K562 (cell line): ENCODE measurements around the gene HMGXB3. TPM values are rescaled to one million over a fixed set of nuclear protein-coding genes. Genes with fewer than 3 reads are reported as not detected.

ENCODE experiments used
- ATAC-seq: fragments of 200-7000 bp; cut with Tn5 transposase; 3 replicates; pipeline ENCODE4 v1.9.1; 2020; ENCODE audit warnings: moderate library complexity
- BruUV-seq: library from RNA; stranded (reverse); fragments of 400-500 nt; replicated peaks from 2 replicates; lab custom pipeline; 2021; lab: Mats Ljungman, UMichigan
- CTCF ChIA-PET: fragments of 300-600 bp; formaldehyde crosslinking; extraction: SDS; loops from one replicate; lab custom pipeline; 2021; ENCODE audit warnings: low intra/inter-chr PET ratio; lab: Yijun Ruan, JAX
- POLR2A ChIA-PET: fragments of 300-600, 350-650 bp; sonication (Branson Sonifier 250); formaldehyde crosslinking; extraction: SDS; loops from one replicate; lab custom pipeline; 2021; ENCODE audit warnings: antibody characterized with exemption, inconsistent platforms; lab: Yijun Ruan, JAX
- DNase-seq, 4 experiments: peaks; one replicate each; pipeline versions ENCODE4 v3.0.0 to v3.0.0-alpha.2; 2011 to 2018; ENCODE audit warnings: low spot score in 3 of 4, mixed read lengths in 3 of 4; ENCODE audit errors: extremely low read depth in 1 of 4
- FAIRE-seq: peaks from 2 replicates; lab custom pipeline; 2011; peaks lifted over from hg19 to GRCh38; lab: Jason Lieb, UNC
- H2AFZ ChIP-seq: 2 replicates; pipeline ENCODE4 v1.6.0; 2011; ENCODE audit warnings: low read depth, low read length, control low read depth, inconsistent platforms
- H3K27ac ChIP-seq: fragments of 200-600 bp; 3 replicates; pipeline ENCODE4 v1.8.0; 2011; ENCODE audit warnings: low read depth, mild to moderate bottlenecking, control low read depth, inconsistent platforms, low read length, moderate library complexity, mixed read lengths; ENCODE audit errors: extremely low read depth
- H3K27me3 ChIP-seq, 2 experiments: fragments of 300-600 bp in 1 of 2; 2 replicates in 1 of 2; 3 replicates in 1 of 2; pipeline versions ENCODE4 v1.6.0 to v1.8.0; 2011; ENCODE audit warnings: inconsistent platforms in 2 of 2, low read length in 2 of 2, mild to moderate bottlenecking in 1 of 2, mixed read lengths in 1 of 2, moderate library complexity in 1 of 2; ENCODE audit not compliant: control insufficient read depth in 2 of 2, insufficient read depth in 2 of 2
- H3K36me3 ChIP-seq: fragments of 300-600 bp; 3 replicates; pipeline ENCODE4 v1.8.0; 2011; ENCODE audit warnings: mild to moderate bottlenecking, low read length, inconsistent platforms; ENCODE audit not compliant: control insufficient read depth, insufficient read depth
- H3K4me1 ChIP-seq, 2 experiments: fragments of 200-600 bp in 1 of 2; replicated peaks in 1 of 2; 2 replicates in 1 of 2; 3 replicates in 1 of 2; pipeline versions ENCODE4 v1.5.1 to v1.8.0; 2011; ENCODE audit warnings: inconsistent platforms in 2 of 2, low read length in 2 of 2, mild to moderate bottlenecking in 1 of 2, mixed read lengths in 1 of 2, moderate library complexity in 1 of 2; ENCODE audit not compliant: control insufficient read depth in 2 of 2, insufficient read depth in 2 of 2
- H3K4me2 ChIP-seq: 2 replicates; pipeline ENCODE4 v1.6.1; 2011; ENCODE audit warnings: low read length, control low read depth, inconsistent platforms, mixed read lengths; ENCODE audit not compliant: insufficient read depth
- H3K4me3 ChIP-seq: fragments of 200-600 bp; sonication (generic), shearing (Covaris generic); 2 replicates; pipeline ENCODE4 v1.5.1; 2016; ENCODE audit warnings: control low read depth, inconsistent platforms
- H3K79me2 ChIP-seq: fragments of 200-600 bp; 3 replicates; pipeline ENCODE4 v1.8.0; 2011; ENCODE audit warnings: low read length, inconsistent platforms; ENCODE audit not compliant: control insufficient read depth, insufficient read depth
- H3K9ac ChIP-seq, 2 experiments: 2 replicates each; pipeline versions ENCODE4 v1.6.0 to v1.6.1; 2011; ENCODE audit warnings: low read depth in 2 of 2, low read length in 2 of 2, control low read depth in 1 of 2, inconsistent platforms in 1 of 2, mild to moderate bottlenecking in 1 of 2, mixed read lengths in 1 of 2; ENCODE audit not compliant: insufficient read depth in 1 of 2
- H3K9me1 ChIP-seq: one replicate; pipeline ENCODE4 v1.6.0; 2011; ENCODE audit warnings: inconsistent platforms, mild to moderate bottlenecking, low read length, moderate library complexity; ENCODE audit not compliant: control insufficient read depth, insufficient read depth
- H3K9me3 ChIP-seq: replicated peaks from 2 replicates; pipeline ENCODE4 v1.5.1; 2011; ENCODE audit warnings: low read depth, low read length, inconsistent platforms; ENCODE audit not compliant: control insufficient read depth, insufficient read depth
- H4K20me1 ChIP-seq: replicated peaks from 2 replicates; pipeline ENCODE4 v1.6.1; 2011; ENCODE audit warnings: low read length, inconsistent platforms, mixed read lengths; ENCODE audit not compliant: control insufficient read depth, insufficient read depth
- COPS2 ChIP-seq: fragments of 450-650 bp; conservative IDR thresholded peaks from 2 replicates; pipeline ENCODE4 v1.6.1; 2016; ENCODE audit warnings: mild to moderate bottlenecking, moderate library complexity
- E2F1 ChIP-seq: sonication (generic); formaldehyde crosslinking; IDR thresholded peaks from 2 replicates; pipeline ENCODE4 v1.8.1; 2023; ENCODE audit warnings: mild to moderate bottlenecking, missing genetic modification reagents, moderate library complexity
- ELF4 ChIP-seq: fragments of 450-650 bp; formaldehyde crosslinking; IDR thresholded peaks from 2 replicates; pipeline ENCODE4 v1.4.0; 2022; ENCODE audit warnings: missing genetic modification characterization
- MLLT1 ChIP-seq, 2 experiments: fragments of 450-650 bp; IDR thresholded peaks; 2 replicates each; pipeline ENCODE4 v1.6.1; 2016
- NCOA2 ChIP-seq, 2 experiments: fragments of 450-650 bp; IDR thresholded peaks; 2 replicates each; pipeline ENCODE4 v1.6.1; 2018; ENCODE audit warnings: mild to moderate bottlenecking in 2 of 2, moderate library complexity in 1 of 2; ENCODE audit not compliant: partially characterized antibody in 2 of 2
- NR1H2 ChIP-seq: sonication (generic); formaldehyde crosslinking; IDR thresholded peaks from 2 replicates; pipeline ENCODE4 v1.4.0; 2020; ENCODE audit warnings: mild to moderate bottlenecking, missing genetic modification reagents
- PHB2 ChIP-seq: fragments of 450-650 bp; IDR thresholded peaks from 2 replicates; pipeline ENCODE4 v1.6.1; 2017; ENCODE audit warnings: low read depth
- ZNF263 ChIP-seq: sonication (generic); formaldehyde crosslinking; IDR thresholded peaks from 2 replicates; pipeline ENCODE4 v1.8.0; 2022; ENCODE audit warnings: mild to moderate bottlenecking, missing genetic modification reagents, borderline replicate concordance
- WGBS: fragments of 100-300 bp; shearing (Covaris generic); methylation state at CpG from one replicate; pipeline ENCODE4 v1.1.6; 2016; ENCODE audit warnings: low coverage, mixed read lengths; ENCODE audit not compliant: insufficient coverage; ENCODE audit errors: missing lambda C conversion rate; 5-methylcytosine and 5-hydroxymethylcytosine counted together
- in situ Hi-C: fragments of 300-500 bp; cut with MboI; formaldehyde crosslinking; loops from 4 replicates; pipeline ENCODE4 v1.15.0; 2018; ENCODE audit warnings: inconsistent platforms, mixed read lengths
- intact Hi-C: fragments of 100-400 bp; cut with micrococcal nuclease; formaldehyde crosslinking; loops from 2 replicates; pipeline ENCODE4 v1.14.2; 2022
- polyA plus RNA-seq, 8 experiments: library from polyadenylated mRNA; depleted of rRNA in 4 of 8; stranded (reverse) in 5 of 8; unstranded in 3 of 8; fragments of >200 nt; fragmentation: Nextera tagmentation in 2 of 8; fragmentation: Illumina TruSeq in 1 of 8; extraction: Ambion mirVana in 2 of 8; extraction: Trizol in 1 of 8; gene quantifications; 2 replicates each; pipeline versions ENCODE4 v1.2.1 to v1.2.3, GENCODE V29; 2011 to 2014; ENCODE audit warnings: inconsistent platforms in 1 of 8, missing spikeins in 1 of 8
- total RNA-seq, 7 experiments: library from RNA; depleted of rRNA in 6 of 7; stranded (reverse); fragments of >200 nt in 6 of 7; fragmentation: Illumina TruSeq in 2 of 7; extraction: Trizol in 2 of 7; gene quantifications; 2 replicates each; pipeline versions ENCODE4 v1.2.1 to v1.2.3, GENCODE V29; 2011 to 2021; ENCODE audit warnings: low replicate concordance in 1 of 7
- TF ChIP-seq, protein P1 (sequence below), 2 experiments: fragments of 450-650 bp; IDR thresholded peaks; 2 replicates each; pipeline ENCODE4 v1.6.1; 2018; ENCODE audit warnings: mild to moderate bottlenecking in 2 of 2, low read depth in 1 of 2; ENCODE audit not compliant: partially characterized antibody in 2 of 2
- TF ChIP-seq, protein P2 (sequence below): fragments of 450-650 bp; IDR thresholded peaks from 2 replicates; pipeline ENCODE4 v1.6.1; 2016; ENCODE audit warnings: borderline replicate concordance
- TF ChIP-seq, protein P3 (sequence below): fragments of 450-650 bp; formaldehyde crosslinking; IDR thresholded peaks from 2 replicates; pipeline ENCODE4 v1.4.0; 2022; ENCODE audit warnings: mild to moderate bottlenecking, moderate library complexity

HMGXB3 gene
- total and polyA plus RNA-seq, 9 of the 15 experiments (the other 6 are each of a cell fraction or from before 2014, with no cell fraction given): 1.8 to 44.1 (median 32.2) TPM

DNA sequence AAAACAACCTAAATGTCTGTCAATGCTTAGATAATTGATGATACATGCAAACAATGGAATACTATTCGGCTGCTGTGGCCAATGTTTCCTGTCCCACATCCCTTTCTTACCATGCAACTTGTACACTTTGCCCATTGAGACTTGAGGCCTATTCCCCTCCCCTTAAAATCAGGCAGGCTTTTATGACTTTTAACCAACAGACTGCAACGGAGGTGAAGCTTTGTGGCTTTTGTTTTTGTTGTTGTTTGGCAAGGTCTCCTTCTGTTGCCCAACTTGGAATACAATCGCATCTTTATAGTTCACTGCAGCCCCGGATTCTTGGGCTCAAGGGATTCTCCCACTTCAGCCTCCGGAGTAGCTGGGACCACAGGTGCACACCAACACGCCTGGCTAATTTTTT, 45.7 kb upstream of the HMGXB3 start (continued):
- TF ChIP-seq, protein P1, sequence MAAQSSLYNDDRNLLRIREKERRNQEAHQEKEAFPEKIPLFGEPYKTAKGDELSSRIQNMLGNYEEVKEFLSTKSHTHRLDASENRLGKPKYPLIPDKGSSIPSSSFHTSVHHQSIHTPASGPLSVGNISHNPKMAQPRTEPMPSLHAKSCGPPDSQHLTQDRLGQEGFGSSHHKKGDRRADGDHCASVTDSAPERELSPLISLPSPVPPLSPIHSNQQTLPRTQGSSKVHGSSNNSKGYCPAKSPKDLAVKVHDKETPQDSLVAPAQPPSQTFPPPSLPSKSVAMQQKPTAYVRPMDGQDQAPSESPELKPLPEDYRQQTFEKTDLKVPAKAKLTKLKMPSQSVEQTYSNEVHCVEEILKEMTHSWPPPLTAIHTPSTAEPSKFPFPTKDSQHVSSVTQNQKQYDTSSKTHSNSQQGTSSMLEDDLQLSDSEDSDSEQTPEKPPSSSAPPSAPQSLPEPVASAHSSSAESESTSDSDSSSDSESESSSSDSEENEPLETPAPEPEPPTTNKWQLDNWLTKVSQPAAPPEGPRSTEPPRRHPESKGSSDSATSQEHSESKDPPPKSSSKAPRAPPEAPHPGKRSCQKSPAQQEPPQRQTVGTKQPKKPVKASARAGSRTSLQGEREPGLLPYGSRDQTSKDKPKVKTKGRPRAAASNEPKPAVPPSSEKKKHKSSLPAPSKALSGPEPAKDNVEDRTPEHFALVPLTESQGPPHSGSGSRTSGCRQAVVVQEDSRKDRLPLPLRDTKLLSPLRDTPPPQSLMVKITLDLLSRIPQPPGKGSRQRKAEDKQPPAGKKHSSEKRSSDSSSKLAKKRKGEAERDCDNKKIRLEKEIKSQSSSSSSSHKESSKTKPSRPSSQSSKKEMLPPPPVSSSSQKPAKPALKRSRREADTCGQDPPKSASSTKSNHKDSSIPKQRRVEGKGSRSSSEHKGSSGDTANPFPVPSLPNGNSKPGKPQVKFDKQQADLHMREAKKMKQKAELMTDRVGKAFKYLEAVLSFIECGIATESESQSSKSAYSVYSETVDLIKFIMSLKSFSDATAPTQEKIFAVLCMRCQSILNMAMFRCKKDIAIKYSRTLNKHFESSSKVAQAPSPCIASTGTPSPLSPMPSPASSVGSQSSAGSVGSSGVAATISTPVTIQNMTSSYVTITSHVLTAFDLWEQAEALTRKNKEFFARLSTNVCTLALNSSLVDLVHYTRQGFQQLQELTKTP (IDR thresholded peaks at IDR 0.05; ENCODE audit: low read depth in 1 of 2, partially characterized antibody in 2 of 2): no peak
- TF ChIP-seq, all 486 proteins: peak for 0

GRCh38 chr5:149956685-149957084, 43.9 kb upstream of the HMGXB3 start:
- in situ Hi-C loops: no loop called here
- DNase-seq: no peak
- Histone ChIP-seq H3K27ac (no peak overlapping the region), H3K36me3 (no peaks in the 10 kb centered on the region), H2AFZ (no peak overlapping the region), H3K4me1 (peaks cover 14 to 21% of the 10 kb centered on the region in 2 experiments; a peak in 4 of 5 replicates), H4K20me1 (no peaks in the 10 kb centered on the region), H3K9me1 (no peaks in the 10 kb centered on the region), H3K4me2 (no peak overlapping the region), H3K9me3 (no peaks in the 10 kb centered on the region), H3K27me3 (no peaks in the 10 kb centered on the region), H3K4me3 (no peak overlapping the region), H3K9ac (no peak overlapping the region), H3K79me2 (0 out of 3 replicates have a peak, but pooled peaks cover 4% of the 10 kb centered on the region)
- no peak for ATAC-seq
- CTCF ChIA-PET: no interaction called here
- POLR2A ChIA-PET: interaction anchor here (0.6 kb wide), 1 partner anchor 68 kb away, joined by 3 read pairs; no protein-coding TSS in a partner anchor
- intact Hi-C loops: no loop called here
- 59% methylated on average over 5 of the region's 5 CpGs for WGBS
- no TSS peak for BruUV-seq
- FAIRE-seq: no peak
- TF ChIP-seq, protein P2, sequence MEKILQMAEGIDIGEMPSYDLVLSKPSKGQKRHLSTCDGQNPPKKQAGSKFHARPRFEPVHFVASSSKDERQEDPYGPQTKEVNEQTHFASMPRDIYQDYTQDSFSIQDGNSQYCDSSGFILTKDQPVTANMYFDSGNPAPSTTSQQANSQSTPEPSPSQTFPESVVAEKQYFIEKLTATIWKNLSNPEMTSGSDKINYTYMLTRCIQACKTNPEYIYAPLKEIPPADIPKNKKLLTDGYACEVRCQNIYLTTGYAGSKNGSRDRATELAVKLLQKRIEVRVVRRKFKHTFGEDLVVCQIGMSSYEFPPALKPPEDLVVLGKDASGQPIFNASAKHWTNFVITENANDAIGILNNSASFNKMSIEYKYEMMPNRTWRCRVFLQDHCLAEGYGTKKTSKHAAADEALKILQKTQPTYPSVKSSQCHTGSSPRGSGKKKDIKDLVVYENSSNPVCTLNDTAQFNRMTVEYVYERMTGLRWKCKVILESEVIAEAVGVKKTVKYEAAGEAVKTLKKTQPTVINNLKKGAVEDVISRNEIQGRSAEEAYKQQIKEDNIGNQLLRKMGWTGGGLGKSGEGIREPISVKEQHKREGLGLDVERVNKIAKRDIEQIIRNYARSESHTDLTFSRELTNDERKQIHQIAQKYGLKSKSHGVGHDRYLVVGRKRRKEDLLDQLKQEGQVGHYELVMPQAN: no peak
- TF ChIP-seq, protein P3, sequence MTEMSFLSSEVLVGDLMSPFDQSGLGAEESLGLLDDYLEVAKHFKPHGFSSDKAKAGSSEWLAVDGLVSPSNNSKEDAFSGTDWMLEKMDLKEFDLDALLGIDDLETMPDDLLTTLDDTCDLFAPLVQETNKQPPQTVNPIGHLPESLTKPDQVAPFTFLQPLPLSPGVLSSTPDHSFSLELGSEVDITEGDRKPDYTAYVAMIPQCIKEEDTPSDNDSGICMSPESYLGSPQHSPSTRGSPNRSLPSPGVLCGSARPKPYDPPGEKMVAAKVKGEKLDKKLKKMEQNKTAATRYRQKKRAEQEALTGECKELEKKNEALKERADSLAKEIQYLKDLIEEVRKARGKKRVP (CRISPR knock-in tag): no peak
- TF ChIP-seq ELF4 (CRISPR knock-in tag) (no peak), NCOA2 (IDR thresholded peaks at IDR 0.05; ENCODE audit: partially characterized antibody in 2 of 2) (no peak), ZNF263 (CRISPR knock-in tag) (no peak), COPS2 (no peak), PHB2 (no peak), MLLT1 (IDR thresholded peaks at IDR 0.05) (no peak), NR1H2 (CRISPR knock-in tag) (no peak), E2F1 (no peak)
